ENCODE results near the gene ZBTB40.

DNA sequence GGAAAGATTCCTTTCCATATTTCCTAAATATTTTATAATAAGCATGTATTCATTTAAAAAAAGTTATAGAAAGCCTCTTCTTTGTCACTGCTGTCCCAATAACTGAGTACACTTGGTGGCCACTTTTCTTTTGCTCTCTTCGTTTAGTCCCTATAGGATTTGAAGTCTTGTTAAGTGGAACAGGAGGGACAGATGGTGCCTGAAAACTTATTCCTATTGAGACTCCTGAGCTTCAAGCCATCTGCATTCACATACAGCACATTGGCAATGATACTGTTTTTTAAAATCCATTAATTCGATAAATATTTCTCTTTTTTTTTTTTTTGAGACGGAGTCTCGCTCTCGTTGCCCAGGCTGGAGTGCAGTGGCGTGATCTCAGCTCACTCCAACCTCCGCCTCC, 2.0 kb upstream of the ZBTB40 start:
- TF ChIP-seq, protein P1, sequence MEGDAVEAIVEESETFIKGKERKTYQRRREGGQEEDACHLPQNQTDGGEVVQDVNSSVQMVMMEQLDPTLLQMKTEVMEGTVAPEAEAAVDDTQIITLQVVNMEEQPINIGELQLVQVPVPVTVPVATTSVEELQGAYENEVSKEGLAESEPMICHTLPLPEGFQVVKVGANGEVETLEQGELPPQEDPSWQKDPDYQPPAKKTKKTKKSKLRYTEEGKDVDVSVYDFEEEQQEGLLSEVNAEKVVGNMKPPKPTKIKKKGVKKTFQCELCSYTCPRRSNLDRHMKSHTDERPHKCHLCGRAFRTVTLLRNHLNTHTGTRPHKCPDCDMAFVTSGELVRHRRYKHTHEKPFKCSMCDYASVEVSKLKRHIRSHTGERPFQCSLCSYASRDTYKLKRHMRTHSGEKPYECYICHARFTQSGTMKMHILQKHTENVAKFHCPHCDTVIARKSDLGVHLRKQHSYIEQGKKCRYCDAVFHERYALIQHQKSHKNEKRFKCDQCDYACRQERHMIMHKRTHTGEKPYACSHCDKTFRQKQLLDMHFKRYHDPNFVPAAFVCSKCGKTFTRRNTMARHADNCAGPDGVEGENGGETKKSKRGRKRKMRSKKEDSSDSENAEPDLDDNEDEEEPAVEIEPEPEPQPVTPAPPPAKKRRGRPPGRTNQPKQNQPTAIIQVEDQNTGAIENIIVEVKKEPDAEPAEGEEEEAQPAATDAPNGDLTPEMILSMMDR (IDR thresholded peaks at IDR 0.05; ENCODE audit: insufficient read depth, low read length, poor library complexity, severe bottlenecking): no peak
- no peak for TF ChIP-seq EZH2phosphoT487 (conservative IDR thresholded peaks at IDR 0.05; ENCODE audit: low read length)
